LoVo (cell line): ENCODE measurements around the gene C12orf57.
"Not testable (repeated sequence)": the region's sequence is repeated elsewhere in the genome, so short reads cannot be mapped to it uniquely, and the experiment has no call there.

Experiments used
- DNase-seq: peaks from one replicate; pipeline ENCODE4 v3.0.0-alpha.2; 2016; ENCODE audit warnings: low spot score

The C12orf57 gene, protein sequence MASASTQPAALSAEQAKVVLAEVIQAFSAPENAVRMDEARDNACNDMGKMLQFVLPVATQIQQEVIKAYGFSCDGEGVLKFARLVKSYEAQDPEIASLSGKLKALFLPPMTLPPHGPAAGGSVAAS

DNA sequence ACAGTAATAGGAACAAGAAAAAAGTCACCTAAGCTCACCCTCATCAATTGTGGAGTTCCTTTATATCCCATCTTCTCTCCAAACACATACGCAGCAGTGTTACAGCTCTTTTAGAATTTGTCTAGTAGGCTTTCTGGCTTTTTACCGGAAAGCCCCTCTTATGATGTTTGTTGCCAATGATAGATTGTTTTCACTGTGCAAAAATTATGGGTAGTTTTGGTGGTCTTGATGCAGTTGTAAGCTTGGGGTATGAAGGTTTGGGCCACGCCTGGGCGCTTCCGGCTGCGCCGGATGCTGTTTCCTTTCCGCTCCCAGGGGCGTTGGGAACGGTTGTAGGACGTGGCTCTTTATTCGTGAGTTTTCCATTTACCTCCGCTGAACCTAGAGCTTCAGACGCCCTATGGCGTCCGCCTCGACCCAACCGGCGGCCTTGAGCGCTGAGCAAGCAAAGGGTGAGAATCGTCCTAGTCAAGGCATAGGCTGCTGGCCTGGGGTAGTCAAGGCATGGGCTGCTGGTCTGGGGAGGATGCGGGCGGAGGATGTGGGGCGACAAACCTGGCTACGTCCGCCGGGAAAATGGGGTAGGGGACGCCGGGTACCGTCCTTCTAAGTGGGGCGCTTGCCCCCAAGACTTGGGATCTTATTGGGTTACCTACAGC, at the start of gene C12orf57, which contains the start of gene RNU7-1:
Gene C12orf57, plus strand, starts transcription at position 301 of the 659 bp plus-strand sequence. Its CDS starts 100 bp downstream, at position 401.
Gene RNU7-1, plus strand, starts transcription at position 95 of the 659 bp plus-strand sequence.
- peak; percentile 88 for DNase-seq

DNA sequence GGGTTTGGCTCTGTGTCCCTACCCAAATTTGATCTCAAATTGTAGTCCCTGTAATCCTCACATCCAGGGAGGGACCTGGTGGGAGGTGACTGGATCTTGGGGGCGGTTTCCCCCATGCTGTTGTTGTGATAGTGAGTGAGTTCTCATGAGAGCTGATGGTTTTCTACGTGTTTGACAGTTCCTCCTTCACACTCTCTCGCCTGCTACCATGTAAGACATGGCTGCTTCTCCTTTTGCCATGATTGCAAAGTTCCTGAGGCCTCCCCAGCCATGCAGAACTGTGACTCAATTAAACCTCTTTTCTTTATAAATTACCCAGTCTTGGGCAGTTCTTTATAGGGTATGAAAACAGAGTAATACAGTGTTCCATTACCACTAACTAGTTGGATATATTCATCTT, 49.5 kb upstream of the C12orf57 start:
- no peak for DNase-seq

DNA sequence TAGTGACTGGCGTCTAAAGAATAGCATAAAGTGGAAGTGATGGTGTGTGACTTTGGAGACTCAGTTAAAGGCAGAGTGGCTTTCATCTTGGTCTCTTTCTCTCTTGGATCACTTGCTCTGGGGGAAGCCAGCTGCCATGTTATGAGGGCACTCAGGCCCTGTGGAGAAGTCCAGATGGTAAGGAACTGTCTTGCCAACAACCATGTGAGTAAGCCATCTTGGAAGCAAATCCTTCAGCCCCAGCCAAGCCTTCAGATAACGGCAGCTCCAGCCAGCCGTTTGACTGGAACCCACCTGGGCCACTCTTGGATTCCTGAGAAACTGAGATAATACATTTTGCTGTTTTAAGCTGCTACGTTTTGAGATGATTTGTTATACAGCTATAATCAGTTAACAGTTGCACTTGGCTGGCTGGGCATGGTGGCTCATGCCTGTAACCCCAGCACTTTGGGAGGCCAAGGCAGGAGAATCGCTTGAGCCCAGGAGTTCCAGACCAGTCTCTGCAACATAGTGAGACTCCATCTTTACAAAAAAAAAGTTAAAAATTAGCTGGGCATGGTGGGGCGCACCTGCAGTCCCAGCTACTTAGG, 46.9 kb upstream of the C12orf57 start:
- DNase-seq: no peak

DNA sequence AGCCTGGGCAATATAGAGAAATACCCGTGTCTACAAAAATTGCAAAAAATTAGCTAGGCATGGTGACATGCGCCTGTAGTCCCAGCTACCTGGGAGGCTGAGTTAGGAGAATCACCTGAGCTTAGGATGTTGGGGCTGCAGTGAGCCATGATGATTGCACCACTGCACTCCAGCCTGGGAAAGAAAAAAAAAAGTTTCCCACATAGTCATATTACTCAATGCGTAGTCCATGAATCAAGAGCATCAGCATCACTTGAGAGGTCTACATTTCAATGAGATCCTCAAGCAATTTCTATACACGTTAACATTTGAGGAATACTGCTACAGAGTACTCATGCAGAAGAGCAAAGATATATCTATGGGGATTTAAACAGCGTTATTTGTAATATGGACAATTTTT, 44.4 kb upstream of the C12orf57 start:
- no peak for DNase-seq

DNA sequence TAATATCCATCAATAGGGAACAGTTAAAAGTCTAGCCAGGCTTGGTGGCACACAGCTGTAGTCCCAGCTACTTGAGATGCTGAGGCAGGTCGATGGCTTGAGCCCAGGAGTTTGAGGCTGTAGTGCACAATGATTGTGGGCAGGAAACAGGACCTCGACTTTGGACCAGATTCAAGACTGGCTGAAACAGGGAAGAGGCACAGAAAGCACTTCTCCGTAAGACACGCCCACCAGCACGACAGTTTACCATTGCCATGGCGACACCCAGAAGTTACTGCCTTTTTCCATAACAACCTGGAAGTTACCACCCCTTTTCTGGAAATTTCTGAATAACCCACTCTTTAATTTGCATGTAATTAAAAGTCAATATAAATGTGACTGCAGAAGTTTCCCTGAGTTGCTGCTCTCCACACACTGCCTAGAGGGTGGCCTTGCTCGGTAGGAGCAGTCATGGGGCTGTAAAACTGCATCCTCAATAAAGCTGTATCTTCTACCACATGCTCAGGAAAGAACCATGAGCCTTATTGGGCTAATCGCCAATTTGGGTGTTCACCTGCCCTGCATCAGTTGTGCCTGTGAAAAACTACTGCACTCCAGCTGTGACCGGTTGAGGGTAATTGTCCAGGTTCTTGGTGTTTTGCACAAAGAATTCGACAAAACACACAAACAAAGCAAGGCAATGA, 43.8 kb upstream of the C12orf57 start:
- DNase-seq: peak; percentile 34

DNA sequence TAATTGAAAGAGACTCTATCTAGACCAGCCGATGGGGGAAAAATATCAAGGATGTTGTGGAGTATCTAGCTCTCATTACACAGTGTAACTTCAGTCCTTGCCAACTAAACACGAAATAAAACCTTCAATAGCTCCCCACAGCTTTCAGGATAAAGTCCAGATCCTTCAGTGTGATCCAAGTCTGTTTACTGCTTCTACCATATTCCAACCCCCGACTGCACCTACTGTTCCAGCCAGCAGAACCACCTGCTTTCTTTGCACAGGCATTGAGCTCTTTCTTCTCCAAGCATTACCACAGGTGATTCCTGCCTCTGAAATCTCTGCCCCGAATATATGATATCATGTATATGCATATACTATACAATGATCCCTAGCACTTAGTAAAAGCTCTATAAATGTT, 41.4 kb upstream of the C12orf57 start:
- no peak for DNase-seq

DNA sequence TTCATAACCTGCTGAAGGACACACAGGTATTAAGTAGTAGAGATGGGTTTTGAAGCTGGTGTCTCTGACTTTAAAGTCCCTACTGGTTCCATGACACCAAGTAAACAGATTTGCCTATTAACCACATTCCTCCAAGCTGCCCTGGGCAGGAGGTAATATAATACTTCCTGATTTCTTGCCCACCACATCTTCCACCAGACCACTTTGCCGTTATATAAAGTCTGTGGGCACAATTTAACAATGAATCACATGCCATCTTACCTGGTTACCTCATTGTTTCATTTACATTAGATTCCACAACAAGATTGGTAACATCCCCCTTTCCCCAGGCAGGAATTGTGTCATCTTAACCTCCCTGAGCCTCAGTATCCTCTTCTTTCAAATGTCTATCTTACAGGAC, 40.1 kb upstream of the C12orf57 start:
- DNase-seq: no peak

DNA sequence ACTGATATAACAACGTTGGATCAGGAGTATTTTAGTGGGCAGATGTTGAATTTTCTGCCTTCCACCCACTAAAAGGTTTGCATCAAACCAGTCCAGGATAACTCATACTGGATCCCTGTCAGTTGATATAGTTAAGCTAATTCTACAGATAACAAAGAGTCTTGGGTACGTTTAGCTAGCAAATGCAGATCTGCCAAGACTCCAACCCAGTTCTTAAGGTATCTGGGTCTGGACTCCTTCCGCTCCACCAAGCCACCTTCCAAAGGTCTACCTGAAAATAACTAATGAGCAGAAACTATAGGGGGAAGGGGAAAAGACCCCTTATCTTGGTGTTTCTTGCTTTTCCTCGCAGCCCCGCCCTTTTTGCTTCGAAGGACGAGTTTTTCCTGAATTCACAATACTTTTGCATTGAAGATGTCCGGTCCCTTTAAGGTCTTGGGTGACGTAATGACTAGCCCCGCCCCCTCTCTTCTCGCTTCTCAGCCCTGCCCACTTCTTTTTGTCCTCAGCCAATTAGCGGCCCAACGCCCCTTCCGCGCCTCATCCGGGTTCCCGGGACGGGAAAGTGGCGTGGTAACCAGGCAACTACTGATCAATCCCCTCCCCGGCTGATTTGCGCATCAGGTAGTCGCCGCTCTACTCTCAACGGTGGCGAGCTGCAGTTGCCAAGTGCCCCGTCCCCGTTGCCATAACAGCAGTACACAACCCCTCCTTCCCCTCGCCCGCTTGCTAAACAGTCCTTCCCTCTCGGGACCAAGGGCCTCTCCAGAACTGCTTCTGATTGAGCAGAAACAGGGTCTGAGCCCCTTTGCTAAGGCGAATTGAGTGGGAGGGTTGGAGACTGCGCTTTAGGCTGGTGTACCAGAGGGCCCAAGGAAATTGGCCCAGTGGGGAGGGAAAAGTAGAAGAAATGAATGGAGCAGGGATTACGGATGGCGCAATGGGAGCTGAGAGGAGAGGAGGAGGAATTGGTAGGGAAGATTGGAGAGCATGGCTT, 39.2 kb upstream of the C12orf57 start, which contains the start of gene LRRC23:
Gene LRRC23, plus strand, starts transcription at position 543 of the 997 bp plus-strand sequence. CDS start 812 bp downstream, outside the sequence.
- DNase-seq: peak; percentile 98

DNA sequence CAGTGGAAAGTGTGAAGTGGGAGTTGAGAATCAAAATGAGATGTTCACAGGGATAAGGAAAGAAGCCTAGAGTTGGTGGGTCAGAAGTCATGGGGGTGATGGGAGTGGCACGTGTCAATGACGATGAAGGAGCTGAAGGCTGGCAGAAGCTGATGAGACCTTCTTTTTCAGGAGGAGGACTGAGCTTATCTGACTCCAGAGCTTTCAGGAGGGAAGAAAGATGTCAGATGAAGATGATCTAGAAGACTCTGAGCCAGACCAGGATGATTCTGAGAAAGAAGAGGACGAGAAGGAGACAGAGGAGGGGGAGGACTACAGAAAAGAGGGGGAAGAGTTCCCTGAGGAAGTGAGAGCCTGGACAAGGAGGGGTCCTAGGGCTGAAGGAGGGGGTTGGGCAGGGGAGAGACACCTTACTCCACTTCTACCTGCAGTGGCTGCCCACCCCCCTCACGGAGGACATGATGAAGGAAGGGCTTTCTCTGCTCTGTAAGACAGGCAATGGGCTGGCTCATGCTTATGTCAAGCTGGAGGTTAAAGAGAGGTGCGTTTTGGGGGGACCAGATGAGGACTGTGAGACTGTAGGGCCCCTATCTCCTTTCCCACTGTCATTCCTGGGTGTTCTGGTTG, 38.3 kb upstream of the C12orf57 start:
- no peak for DNase-seq

DNA sequence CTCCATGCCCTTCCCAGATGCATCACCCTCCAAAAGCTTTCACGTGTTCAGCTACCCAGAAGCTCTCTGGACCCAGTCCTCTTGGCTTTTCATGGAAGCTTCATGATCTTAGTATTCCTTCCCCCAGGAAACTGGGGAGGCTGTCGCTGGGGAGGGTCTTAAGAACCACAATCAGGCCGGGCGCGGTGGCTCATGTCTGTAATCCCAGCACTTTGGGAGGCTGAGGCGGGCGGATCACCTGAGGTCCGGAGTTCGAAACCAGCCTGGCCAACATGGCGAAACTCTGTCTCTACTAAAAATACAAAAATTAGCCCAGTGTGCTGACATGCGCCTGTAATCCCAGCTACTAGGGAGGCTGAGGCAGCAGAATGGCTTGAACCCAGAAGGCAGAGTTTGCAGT, 35.7 kb upstream of the C12orf57 start:
- DNase-seq: not testable (repeated sequence)

DNA sequence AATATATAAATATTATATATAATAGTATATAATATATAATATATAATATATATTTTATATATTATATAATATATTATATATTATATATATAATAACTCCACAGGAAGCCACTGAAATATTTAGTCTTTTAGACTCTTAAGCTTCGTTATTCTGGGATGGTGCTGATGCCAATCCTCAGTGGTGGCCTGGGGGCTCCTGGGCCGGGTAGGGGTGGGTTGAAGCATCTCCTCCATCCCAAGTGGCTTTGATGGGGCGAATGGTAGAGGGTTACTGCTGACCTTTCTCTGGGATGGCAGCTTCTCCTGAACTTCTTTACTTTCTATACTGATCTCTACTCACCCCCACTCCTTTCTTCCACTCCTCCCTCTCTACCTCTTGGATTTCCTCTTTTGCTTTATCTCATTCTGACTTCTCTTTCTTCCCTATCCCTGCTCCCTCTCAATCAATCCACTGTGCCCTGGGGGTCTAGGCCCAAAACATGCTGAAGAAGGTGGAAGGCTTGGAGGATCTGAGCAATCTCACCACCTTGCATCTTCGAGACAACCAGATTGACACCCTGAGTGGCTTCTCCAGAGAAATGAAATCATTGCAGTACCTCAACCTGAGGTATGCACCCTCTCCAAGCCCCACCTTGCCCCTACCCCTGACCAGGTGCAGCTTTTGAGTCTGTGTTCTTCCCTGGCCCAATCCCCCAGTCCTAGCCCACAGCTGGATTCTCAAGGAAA, 34.2 kb upstream of the C12orf57 start:
- no peak for DNase-seq

DNA sequence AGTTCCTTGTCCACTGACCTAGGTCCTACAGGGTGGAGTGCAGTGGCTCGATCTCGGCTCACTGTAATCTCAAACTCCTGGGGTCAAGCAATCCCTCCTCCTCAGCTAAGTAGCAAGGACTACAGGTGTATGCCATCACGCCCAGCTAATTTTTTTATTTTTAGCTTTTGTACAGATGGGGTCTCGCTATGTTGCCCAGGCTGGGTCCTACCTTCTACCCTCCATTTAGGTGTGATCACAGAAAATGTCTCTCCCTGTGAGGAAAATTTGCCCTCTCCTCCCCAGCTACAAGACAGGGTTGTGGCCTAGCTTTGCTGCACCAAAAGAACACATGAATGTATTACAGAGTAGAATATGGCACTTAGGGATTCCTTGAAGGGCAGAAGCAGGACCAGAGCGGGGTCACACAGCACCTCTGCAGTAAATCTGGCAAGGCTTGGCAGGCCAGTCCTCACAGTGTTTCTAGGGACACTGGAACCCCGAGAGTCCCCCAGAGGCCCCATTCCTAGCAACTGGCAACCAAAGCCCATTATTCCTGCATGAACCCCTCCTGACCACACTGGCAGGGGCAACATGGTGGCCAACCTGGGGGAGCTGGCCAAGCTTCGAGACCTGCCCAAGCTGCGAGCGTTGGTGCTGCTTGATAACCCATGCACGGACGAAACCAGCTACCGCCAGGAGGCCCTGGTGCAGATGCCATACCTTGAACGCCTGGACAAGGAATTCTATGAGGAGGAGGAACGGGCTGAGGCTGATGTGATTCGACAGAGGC, 31.5 kb upstream of the C12orf57 start:
- no peak for DNase-seq

DNA sequence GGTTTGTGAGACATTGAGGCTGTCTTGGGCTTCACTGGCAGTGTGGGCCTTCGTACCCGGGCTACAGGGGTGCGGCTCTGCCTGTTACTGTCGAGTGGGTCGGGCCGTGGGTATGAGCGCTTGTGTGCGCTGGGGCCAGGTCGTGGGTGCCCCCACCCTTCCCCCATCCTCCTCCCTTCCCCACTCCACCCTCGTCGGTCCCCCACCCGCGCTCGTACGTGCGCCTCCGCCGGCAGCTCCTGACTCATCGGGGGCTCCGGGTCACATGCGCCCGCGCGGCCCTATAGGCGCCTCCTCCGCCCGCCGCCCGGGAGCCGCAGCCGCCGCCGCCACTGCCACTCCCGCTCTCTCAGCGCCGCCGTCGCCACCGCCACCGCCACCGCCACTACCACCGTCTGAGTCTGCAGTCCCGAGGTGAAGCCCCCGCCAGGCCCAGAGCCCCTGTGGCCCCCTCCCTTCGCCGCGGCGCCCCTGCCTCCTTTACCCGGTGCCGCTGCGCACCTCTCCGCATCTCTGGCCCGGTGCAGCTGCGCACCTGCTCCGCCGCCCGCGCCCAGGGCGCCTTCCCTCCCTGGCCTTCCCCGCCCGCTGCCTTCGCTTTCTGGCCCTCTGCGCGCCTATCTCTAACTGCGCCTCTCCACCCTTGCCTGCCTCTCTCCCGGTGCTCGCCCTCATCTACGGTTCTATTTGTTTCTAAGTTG, 29.4 kb upstream of the C12orf57 start, which contains the start of gene ENO2:
Gene ENO2, plus strand, starts transcription at position 335 of the 701 bp plus-strand sequence. CDS start 1,253 bp downstream, outside the sequence.
- DNase-seq: peak; percentile 78

DNA sequence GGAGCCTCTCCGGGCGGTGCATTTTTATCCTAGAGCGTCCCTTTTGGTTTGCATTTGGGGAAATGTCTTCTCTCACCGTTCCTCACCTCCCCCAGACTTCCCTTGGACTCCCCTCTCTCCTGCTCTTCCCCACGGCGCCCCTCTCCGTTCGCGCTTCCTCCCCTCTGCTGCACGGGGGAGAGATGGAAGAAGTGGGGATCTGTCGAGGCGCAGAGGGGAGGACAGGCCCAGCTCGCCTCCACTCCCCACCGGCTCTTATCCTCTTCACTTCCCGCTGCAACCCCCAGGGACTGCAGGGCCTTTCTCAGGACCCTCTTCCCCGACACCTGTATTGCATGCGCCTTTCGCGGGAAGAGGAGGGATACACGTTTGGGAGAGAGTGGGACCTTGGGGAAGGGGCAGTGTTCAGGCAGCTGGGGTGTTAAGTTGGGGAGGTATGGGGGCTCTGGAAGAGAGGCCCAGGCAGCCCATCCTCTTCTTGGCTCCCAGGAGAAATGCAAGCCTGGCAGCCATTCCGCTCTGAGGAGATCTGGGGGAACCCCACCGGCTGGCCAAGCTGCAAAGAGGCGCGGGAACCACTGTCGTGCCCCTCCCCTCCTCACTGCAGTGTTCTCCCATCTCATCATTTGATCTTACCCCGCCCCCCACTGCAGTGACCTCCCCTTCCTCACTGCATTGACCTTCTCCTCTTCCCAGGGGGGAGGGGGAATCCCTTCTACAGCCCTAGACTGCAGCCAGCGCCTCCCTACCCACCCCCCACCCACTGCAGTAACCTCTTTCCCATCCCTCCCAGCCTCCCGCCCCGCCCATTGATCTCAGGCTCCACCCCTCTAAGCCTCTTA, 28.7 kb upstream of the C12orf57 start:
- no peak for DNase-seq

DNA sequence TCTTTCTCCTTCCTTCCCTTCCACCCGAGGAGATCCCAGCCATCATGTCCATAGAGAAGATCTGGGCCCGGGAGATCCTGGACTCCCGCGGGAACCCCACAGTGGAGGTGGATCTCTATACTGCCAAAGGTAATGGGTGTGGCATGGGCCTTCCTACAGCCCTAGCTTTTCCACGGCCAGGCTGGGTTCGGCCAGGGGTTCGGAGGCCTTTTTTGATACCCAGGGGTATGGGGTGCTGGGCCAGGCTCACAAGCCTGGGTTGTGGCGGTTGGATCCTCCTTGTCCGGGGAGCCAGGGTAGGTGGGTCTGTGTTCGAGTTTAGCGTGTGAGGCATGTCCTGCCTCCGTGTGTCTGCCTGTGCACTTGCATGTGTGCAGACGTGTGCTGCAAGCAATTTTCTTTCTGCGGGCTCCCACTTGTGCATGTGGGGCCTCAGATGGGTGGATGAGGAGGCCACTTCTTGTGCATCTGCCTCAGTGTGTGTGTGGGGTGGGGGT, 28.0 kb upstream of the C12orf57 start:
- no peak for DNase-seq

DNA sequence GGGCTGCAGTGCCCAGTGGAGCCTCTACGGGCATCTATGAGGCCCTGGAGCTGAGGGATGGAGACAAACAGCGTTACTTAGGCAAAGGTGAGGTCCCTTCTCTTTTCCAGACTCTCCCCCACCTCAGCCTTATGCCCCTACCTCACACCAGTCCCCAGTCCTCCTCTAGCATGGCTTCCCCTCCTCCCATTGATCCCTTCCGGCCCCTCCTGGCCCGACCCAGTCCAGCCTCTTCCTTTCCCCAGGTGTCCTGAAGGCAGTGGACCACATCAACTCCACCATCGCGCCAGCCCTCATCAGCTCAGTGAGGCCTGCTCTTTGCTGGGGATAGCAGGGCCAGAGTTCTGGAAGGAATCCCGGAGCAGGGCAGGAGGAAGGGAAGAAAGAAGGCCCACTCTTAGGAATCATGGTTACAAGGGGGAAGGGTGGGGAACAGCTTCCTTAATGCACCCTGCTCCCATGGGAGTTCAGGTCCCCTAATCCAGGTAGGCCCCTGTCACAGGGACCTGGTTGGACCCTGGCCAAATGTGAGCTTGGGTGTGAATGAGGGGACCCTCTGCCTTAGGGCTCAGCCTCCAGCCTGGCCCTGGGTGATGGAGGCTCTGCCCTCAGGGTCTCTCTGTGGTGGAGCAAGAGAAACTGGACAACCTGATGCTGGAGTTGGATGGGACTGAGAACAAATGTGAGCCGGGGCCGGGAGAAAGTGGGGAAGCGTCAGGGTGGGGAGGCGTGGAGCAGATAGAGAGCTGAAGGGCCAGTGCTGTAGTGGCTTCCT, 27.2 kb upstream of the C12orf57 start:
- DNase-seq: no peak
